Occipital lobe (tissue), 3 donors: ENCODE data around the gene PPIC. TPM values are rescaled to one million over a fixed set of nuclear protein-coding genes. Genes with fewer than 3 reads are reported as not detected.
"Not testable (repeated sequence)": the region's sequence is repeated elsewhere in the genome, so short reads cannot be mapped to it uniquely, and the experiment has no call there.

Experiments
- DNase-seq: peaks from one replicate; lab custom pipeline; 2025; lab: John Stamatoyannopoulos, UW
- small RNA-seq: library from RNA; depleted of rRNA; stranded (forward); fragments of <200 nt; gene quantifications from one replicate; pipeline ENCODE3, GENCODE V24; 2014
- total RNA-seq: library from RNA; depleted of rRNA; stranded (reverse); fragments of >200 nt; gene quantifications from one replicate; pipeline ENCODE4 v1.2.3, GENCODE V29; 2014

PPIC gene
- total RNA-seq, 1 donor from 2014 or later, result 3.1 TPM

GRCh38 chr5:123007754-123008153 is 28.8 kb downstream of the PPIC start:
- DNase-seq, result no peak

- no peak for DNase-seq
Observed at GRCh38 chr5:123007182-123007581, 29.3 kb downstream of the PPIC start.

- no peak for DNase-seq
Observed at GRCh38 chr5:123001808-123002207, 34.7 kb downstream of the PPIC start.

- no peak for DNase-seq
Observed at GRCh38 chr5:123000731-123001130, 35.8 kb downstream of the PPIC start.

- DNase-seq, result no peak
Observed at GRCh38 chr5:122999947-123000563, 36.5 kb downstream of the PPIC start.

GRCh38 chr5:122997294-122997693 is 39.2 kb downstream of the PPIC start:
- DNase-seq, result no peak

- no peak for DNase-seq
Observed at GRCh38 chr5:122996091-122996490, 40.4 kb downstream of the PPIC start.

GRCh38 chr5:122985954-122986721 is 50.4 kb downstream of the PPIC start:
- no peak for DNase-seq

- no peak for DNase-seq
Observed at GRCh38 chr5:122985006-122985700, 51.4 kb downstream of the PPIC start.

- DNase-seq, result no peak
Observed at GRCh38 chr5:122984425-122984824, 52.1 kb downstream of the PPIC start.

GRCh38 chr5:122982376-122982775 is 54.1 kb downstream of the PPIC start:
- DNase-seq, result no peak

- DNase-seq, result no peak
Observed at GRCh38 chr5:122981846-122982245, 54.7 kb downstream of the PPIC start.

- no peak for DNase-seq
Observed at GRCh38 chr5:122978644-122979297, 57.8 kb downstream of the PPIC start.

- DNase-seq, result no peak
Observed at GRCh38 chr5:122978068-122978467, 58.5 kb downstream of the PPIC start.

GRCh38 chr5:122977319-122977718 is 59.2 kb downstream of the PPIC start:
- DNase-seq, result no peak

- not testable (repeated sequence) for DNase-seq
Observed at GRCh38 chr5:122974251-122974650, 62.3 kb downstream of the PPIC start.

- DNase-seq, result not testable (repeated sequence)
Observed at GRCh38 chr5:122973759-122974158, 62.8 kb downstream of the PPIC start.

Small RNA genes lying within 50 kb of the gene (small RNA-seq; reads per million reads assigned to genes)
- gene RN7SL689P, result not detected
- gene RN7SL711P, result not detected

Other genes with a start within 250 kb of the PPIC start
- gene SNX24, start 191.1 kb downstream of the PPIC start, total RNA-seq, result 9.0 TPM
- 0.47 TPM for gene PRDM6, start 52.5 kb upstream of the PPIC start, total RNA-seq